Retina (tissue), 1 donor: ENCODE data around the gene MYL7.
"Not testable (repeated sequence)": the region's sequence is repeated elsewhere in the genome, so short reads cannot be mapped to it uniquely, and the experiment has no call there.

Experiments
- DNase-seq: peaks from one replicate; pipeline ENCODE4 v3.0.0-alpha.2; 2016

Gene MYL7

GRCh38 chr7:44171901-44172300 lies 30.8 kb upstream of the MYL7 start:
- not testable (repeated sequence) for DNase-seq

- DNase-seq = no peak
These were observed 26.8 kb upstream of the MYL7 start for GRCh38 chr7:44167920-44168319.

- DNase-seq = no peak
These were observed 22.5 kb upstream of the MYL7 start for GRCh38 chr7:44163591-44163990.

- DNase-seq = no peak
These were observed 21.8 kb upstream of the MYL7 start for GRCh38 chr7:44162785-44163395.

GRCh38 chr7:44162179-44162578 lies 21.0 kb upstream of the MYL7 start:
- no peak for DNase-seq

- DNase-seq = no peak
These were observed 20.2 kb upstream of the MYL7 start for GRCh38 chr7:44161371-44161770.

- no peak for DNase-seq
These were observed 18.9 kb upstream of the MYL7 start for GRCh38 chr7:44159824-44160630.

GRCh38 chr7:44158873-44159631 lies 17.9 kb upstream of the MYL7 start:
- DNase-seq = no peak

- no peak for DNase-seq
These were observed 17.2 kb upstream of the MYL7 start for GRCh38 chr7:44158096-44158872.

- DNase-seq = peak; percentile 44
These were observed 16.3 kb upstream of the MYL7 start for GRCh38 chr7:44157116-44158080.

GRCh38 chr7:44156453-44157010 lies 15.4 kb upstream of the MYL7 start:
- no peak for DNase-seq

GRCh38 chr7:44155191-44156185 lies 14.4 kb upstream of the MYL7 start:
- no peak for DNase-seq

GRCh38 chr7:44154703-44155102 lies 13.6 kb upstream of the MYL7 start:
- no peak for DNase-seq

GRCh38 chr7:44153948-44154335 lies 12.8 kb upstream of the MYL7 start:
- DNase-seq = no peak

GRCh38 chr7:44152971-44153947 lies 12.1 kb upstream of the MYL7 start:
- DNase-seq = no peak

GRCh38 chr7:44151956-44152355 lies 10.8 kb upstream of the MYL7 start:
- no peak for DNase-seq

GRCh38 chr7:44150966-44151941 lies 10.1 kb upstream of the MYL7 start:
- no peak for DNase-seq

- no peak for DNase-seq
These were observed 9.3 kb upstream of the MYL7 start for GRCh38 chr7:44150466-44150832.
